ENCODE measurements around the gene PLXND1.

PLXND1 gene

GRCh38 chr3:129608936-129609590 lies 2.6 kb upstream of the PLXND1 start:
- TF ChIP-seq CTCF (IDR thresholded peaks at IDR 0.05; ENCODE audit: low read depth, low read length, missing control alignments): no peak

GRCh38 chr3:129608087-129608935 lies 1.8 kb upstream of the PLXND1 start:
- H3K4me3 ChIP-seq (ENCODE audit: low read depth, low read length): no peak overlapping the region
- no peak for DNase-seq (ENCODE audit: low read depth)
- TF ChIP-seq CTCF (IDR thresholded peaks at IDR 0.05; ENCODE audit: low read depth, low read length, missing control alignments): no peak

More at GRCh38 chr3:129608936-129609590, 2.6 kb upstream of the PLXND1 start:
- DNase-seq (ENCODE audit: low read depth): no peak
- no peak overlapping the region for H3K4me3 ChIP-seq (ENCODE audit: low read depth, low read length)

DNA sequence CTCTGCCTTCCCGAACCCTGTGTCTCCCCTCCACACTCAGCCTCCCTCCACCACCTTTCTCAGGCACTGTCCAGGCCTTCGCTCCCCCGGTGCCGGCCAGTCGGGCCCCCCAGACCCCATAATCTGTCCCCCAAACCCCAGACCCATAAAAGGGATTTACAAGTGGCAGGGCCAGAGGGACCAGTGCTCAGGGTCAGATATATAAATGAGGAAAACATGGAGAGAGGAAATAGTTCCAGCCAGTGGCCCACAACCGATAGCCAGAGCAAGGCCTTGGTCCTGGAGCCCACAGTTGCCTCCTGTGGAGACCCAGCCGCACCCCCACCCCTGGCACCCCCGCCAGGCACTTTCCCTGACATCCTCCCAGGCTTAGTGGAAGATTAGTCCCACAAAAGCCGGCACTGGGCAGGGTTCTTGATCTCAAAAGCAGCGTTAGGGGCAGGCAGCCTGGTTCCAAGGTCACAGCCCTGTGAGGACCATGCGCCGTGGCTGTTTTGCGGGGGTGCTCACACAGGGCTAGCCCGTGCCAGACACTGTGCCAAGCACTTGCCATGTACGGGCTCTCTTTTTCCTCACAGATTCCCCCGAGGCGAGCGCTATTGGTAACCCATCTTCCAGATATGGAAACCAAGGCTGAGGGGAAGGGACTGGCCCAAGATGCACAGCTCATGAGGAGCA lies 1.1 kb upstream of the PLXND1 start:
- no peak overlapping the region; the same call in 1 of the 2 replicates for H3K4me3 ChIP-seq (ENCODE audit: low read depth, low read length)
- TF ChIP-seq CTCF (IDR thresholded peaks at IDR 0.05; ENCODE audit: low read depth, low read length, missing control alignments): no peak
- no peak for DNase-seq (ENCODE audit: low read depth)

DNA sequence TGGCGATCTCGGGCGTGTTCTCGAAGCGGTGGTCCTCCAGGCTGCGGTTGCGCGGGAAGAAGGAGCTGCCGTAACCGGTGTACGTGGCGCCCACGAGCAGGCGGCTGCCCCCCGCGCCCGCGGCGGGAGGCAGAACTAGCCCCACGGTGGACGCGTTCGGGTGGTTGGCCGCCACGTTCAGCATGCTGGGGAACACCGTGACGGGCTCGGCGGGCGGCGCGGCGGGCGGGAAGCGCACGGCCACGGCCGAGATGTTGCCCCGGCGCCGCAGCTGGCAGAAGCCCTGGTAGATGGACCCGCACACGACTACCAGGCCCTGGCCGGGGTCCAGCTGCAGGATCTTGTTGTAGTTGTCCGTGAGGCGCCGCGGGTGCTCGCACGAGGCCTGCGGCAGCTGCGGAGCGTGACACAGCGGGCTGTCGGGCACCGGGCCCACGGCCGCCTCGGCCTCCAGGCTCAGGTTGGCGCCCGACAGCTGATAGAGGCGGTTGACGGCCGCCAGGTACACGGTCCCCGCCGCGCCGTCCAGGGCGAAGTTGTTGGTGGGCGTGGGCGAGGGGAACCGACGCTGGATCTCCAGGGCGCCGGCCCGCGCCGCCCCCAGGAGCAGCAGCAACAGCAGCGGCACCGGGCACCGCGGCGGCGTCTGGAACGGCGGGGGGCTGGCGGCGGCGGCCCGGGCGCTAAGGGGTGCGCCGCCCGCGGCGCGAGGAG lies 397 bp downstream of the PLXND1 start:
- no peak for TF ChIP-seq CTCF (IDR thresholded peaks at IDR 0.05; ENCODE audit: low read depth, low read length, missing control alignments)
- DNase-seq (ENCODE audit: low read depth): no peak
- H3K4me3 ChIP-seq (ENCODE audit: low read depth, low read length): peak overlapping the region; percentile 15; the same call in 1 of the 2 replicates

DNA sequence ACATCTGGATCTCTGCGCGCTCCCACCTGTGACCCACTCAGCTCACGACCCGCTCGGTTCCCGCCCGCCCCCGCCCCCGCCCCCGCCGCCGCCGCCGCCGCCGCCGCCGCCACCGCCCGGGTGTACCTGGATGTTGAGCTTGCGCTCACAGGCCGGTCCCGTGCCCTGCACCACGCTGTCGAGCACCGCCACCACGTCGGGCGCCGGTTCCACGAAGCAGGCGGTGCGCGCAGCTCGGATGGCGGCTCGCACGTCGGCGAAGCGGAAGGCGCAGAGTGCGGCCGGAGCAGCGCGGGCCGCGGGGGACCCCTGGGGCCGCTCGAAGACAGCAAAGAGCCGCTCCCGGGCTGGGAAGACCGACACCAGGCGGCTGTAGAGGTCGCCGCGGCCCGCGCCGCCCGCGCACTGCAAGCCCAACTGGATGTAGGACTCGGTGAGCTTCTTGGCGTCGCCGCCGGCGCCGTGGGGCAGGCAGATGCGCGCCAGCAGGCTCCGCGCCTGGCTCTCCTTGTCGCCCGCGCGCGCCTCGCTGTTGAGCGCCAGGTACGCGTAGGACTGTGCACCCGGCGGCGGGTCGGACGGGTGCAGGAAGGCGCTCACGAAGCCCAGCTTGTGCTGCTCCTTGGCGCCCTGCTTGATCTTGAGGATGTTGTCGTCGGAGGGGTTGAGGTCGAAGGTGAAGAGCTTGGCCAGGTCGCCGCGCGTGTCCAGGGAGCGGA lies 1.1 kb downstream of the PLXND1 start:
- no peak overlapping the region for H3K4me3 ChIP-seq (ENCODE audit: low read depth, low read length)
- no peak for TF ChIP-seq CTCF (IDR thresholded peaks at IDR 0.05; ENCODE audit: low read depth, low read length, missing control alignments)
- DNase-seq (ENCODE audit: low read depth): no peak

DNA sequence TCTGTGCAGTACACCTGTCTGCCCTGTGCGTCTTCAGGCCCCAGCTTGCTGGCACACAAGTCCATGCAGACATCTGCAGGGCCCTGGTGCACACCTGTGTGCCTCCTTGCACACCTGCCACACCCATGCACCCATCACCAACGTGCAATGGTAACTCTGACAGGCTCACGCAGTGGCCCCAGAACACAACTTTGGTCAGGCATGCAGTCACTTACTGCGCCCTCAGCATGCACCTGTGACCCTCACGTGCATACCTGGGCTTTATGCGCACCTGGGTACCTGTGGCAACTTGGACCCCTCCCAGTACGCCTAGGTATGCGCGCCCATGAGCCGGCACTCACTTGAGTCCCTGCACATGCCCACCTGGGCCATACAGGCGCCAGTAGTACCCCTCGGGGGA lies 1.7 kb downstream of the PLXND1 start:
- DNase-seq (ENCODE audit: low read depth): no peak
- no peak for TF ChIP-seq CTCF (IDR thresholded peaks at IDR 0.05; ENCODE audit: low read depth, low read length, missing control alignments)
- H3K4me3 ChIP-seq (ENCODE audit: low read depth, low read length): no peak overlapping the region
